ENCODE results near the gene KLF15. TPM values are rescaled to one million over a fixed set of nuclear protein-coding genes. Genes with fewer than 3 reads are reported as not detected.

KLF15 gene
- total RNA-seq, 4 donors from 2014 or later: 3.3 to 10.9 (median 9.4) TPM

- H3K9me3 ChIP-seq: no peaks in the 10 kb centered on the region
- no peaks in the 10 kb centered on the region for H3K27me3 ChIP-seq
- H3K36me3 ChIP-seq: no peaks in the 10 kb centered on the region
- no peak overlapping the region for H3K27ac ChIP-seq
- no peak overlapping the region for H3K4me3 ChIP-seq
- H3K4me1 ChIP-seq: no peaks in the 10 kb centered on the region
- DNase-seq: peak in 1 of 3 donors; percentile 28
- TF ChIP-seq CTCF (IDR thresholded peaks at IDR 0.05) (no peak), POLR2A (IDR thresholded peaks at IDR 0.05) (no peak)
These were observed 13.4 kb upstream of the KLF15 start for GRCh38 chr3:126370606-126371005.

- TF ChIP-seq CTCF (IDR thresholded peaks at IDR 0.05) (no peak), POLR2A (IDR thresholded peaks at IDR 0.05) (no peak)
- DNase-seq: peak in 1 of 3 donors; percentile 10
- H3K27ac ChIP-seq: no peak overlapping the region
These were observed 12.8 kb upstream of the KLF15 start for GRCh38 chr3:126370055-126370454.

DNA sequence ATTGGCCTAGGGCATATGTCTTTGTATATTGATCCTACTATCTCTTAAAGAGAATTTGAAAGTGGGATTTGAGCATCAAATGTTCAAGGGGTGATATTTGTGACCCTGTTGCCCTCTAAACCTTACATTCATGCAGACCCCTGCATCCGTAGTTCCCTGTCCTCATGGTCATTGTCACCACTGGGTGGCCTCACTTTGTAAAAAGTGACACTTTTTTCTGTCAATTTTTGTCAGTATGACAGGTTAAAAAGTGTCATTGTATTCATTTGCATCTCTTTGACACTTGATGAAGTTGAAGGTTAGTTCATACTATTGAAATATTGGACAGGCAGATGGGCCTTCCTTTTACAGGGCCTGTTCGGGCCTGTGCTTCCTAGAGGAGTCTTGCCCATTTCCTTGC, 12.3 kb upstream of the KLF15 start:
- Histone ChIP-seq H3K27me3 (no peaks in the 10 kb centered on the region), H3K9me3 (no peaks in the 10 kb centered on the region), H3K27ac (no peak overlapping the region), H3K4me3 (no peak overlapping the region), H3K36me3 (no peaks in the 10 kb centered on the region), H3K4me1 (no peaks in the 10 kb centered on the region)
- no peak for DNase-seq
- no peak for TF ChIP-seq POLR2A (IDR thresholded peaks at IDR 0.05)

More at GRCh38 chr3:126370055-126370454, 12.8 kb upstream of the KLF15 start:
- no peaks in the 10 kb centered on the region for H3K27me3 ChIP-seq
- no peaks in the 10 kb centered on the region for H3K9me3 ChIP-seq
- no peaks in the 10 kb centered on the region for H3K36me3 ChIP-seq
- no peak overlapping the region for H3K4me3 ChIP-seq
- no peaks in the 10 kb centered on the region for H3K4me1 ChIP-seq

GRCh38 chr3:126367316-126367805, 10.2 kb upstream of the KLF15 start:
- TF ChIP-seq POLR2A (IDR thresholded peaks at IDR 0.05): no peak
- TF ChIP-seq CTCF (IDR thresholded peaks at IDR 0.05): no peak
- peak in 2 of 3 donors; percentile 21 to 34 for DNase-seq

GRCh38 chr3:126365351-126366277, 8.4 kb upstream of the KLF15 start:
- no peak overlapping the region for H3K4me3 ChIP-seq
- no peak overlapping the region for H3K27ac ChIP-seq
- TF ChIP-seq CTCF (IDR thresholded peaks at IDR 0.05) (no peak), POLR2A (IDR thresholded peaks at IDR 0.05) (no peak)
- no peaks in the 10 kb centered on the region for H3K4me1 ChIP-seq
- H3K27me3 ChIP-seq: no peaks in the 10 kb centered on the region
- no peaks in the 10 kb centered on the region for H3K36me3 ChIP-seq
- no peaks in the 10 kb centered on the region for H3K9me3 ChIP-seq
- peak in 2 of 3 donors; percentile 35 to 37 for DNase-seq

More at GRCh38 chr3:126367316-126367805, 10.2 kb upstream of the KLF15 start:
- Histone ChIP-seq H3K4me1 (no peaks in the 10 kb centered on the region), H3K27ac (no peak overlapping the region), H3K27me3 (no peaks in the 10 kb centered on the region), H3K4me3 (no peak overlapping the region), H3K36me3 (no peaks in the 10 kb centered on the region), H3K9me3 (no peaks in the 10 kb centered on the region)

- Histone ChIP-seq H3K27me3 (no peaks in the 10 kb centered on the region), H3K27ac (no peak overlapping the region), H3K9me3 (no peaks in the 10 kb centered on the region), H3K4me3 (no peak overlapping the region), H3K4me1 (no peaks in the 10 kb centered on the region), H3K36me3 (no peaks in the 10 kb centered on the region)
- TF ChIP-seq CTCF (IDR thresholded peaks at IDR 0.05): no peak
- TF ChIP-seq POLR2A (IDR thresholded peaks at IDR 0.05): no peak
- DNase-seq: peak in 2 of 3 donors; percentile 25 to 39
These were observed 7.6 kb upstream of the KLF15 start for GRCh38 chr3:126364731-126365301.
